Stomach smooth muscle (tissue), 2 donors: ENCODE measurements around the gene SALL3.

Source experiments
- H3K27ac ChIP-seq: one replicate; pipeline ENCODE4 v1.7.0; 2013; ENCODE audit warnings: mild to moderate bottlenecking, low read length, inconsistent platforms
- H3K27me3 ChIP-seq, 2 donors: one replicate each; pipeline ENCODE4 v1.7.0; 2013; ENCODE audit warnings: low read length in 2 of 2; ENCODE audit not compliant: insufficient read depth in 2 of 2, control insufficient read depth in 1 of 2
- H3K36me3 ChIP-seq, 2 donors: one replicate each; pipeline ENCODE4 v1.7.0; 2013; ENCODE audit warnings: low read length in 2 of 2; ENCODE audit not compliant: control insufficient read depth in 2 of 2, insufficient read depth in 2 of 2
- H3K4me1 ChIP-seq: one replicate; pipeline ENCODE4 v1.7.0; 2013; ENCODE audit warnings: low read length; ENCODE audit not compliant: control insufficient read depth, insufficient read depth
- H3K4me3 ChIP-seq, 2 donors: one replicate each; pipeline ENCODE4 v1.7.0; 2013; ENCODE audit warnings: low read length in 2 of 2
- H3K9ac ChIP-seq, 2 donors: one replicate each; pipeline ENCODE4 v1.7.0; 2013; ENCODE audit warnings: low read length in 2 of 2, mild to moderate bottlenecking in 1 of 2
- H3K9me3 ChIP-seq, 2 donors: one replicate each; pipeline ENCODE4 v1.7.0; 2013; ENCODE audit warnings: low read length in 2 of 2; ENCODE audit not compliant: control insufficient read depth in 2 of 2
- donor health status: healthy.
- donor health status: Pancreatic carcinoma.

Gene SALL3

DNA sequence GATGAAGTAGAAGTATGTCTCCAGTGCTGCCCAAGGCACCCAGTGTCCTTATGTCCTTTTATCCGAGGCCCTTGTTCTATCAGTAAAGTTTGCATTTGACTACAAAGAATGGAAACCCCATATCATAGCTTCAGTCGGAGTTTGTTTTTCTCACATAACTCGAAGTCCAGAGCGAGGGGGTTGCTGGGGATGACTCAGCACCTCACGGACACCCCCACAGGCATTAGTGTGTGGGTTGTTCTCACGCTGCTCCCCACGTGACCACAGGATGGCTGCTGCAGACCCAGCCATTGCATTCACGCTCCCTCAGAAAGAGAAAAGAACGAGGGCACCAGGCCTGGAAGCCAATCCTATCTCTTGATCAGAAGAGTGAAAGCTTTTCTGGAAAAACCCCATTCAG, 27.8 kb downstream of the SALL3 start:
- peaks cover 6 to 10% of the 10 kb centered on the region in 2 donors for H3K27me3 ChIP-seq
- H3K4me3 ChIP-seq: no peak overlapping the region
- peaks cover 0 to 2% of the 10 kb centered on the region in 2 donors for H3K9me3 ChIP-seq
- H3K4me1 ChIP-seq: no peaks in the 10 kb centered on the region
- H3K27ac ChIP-seq: no peak overlapping the region
- no peaks in the 10 kb centered on the region for H3K36me3 ChIP-seq
- H3K9ac ChIP-seq: no peak overlapping the region

DNA sequence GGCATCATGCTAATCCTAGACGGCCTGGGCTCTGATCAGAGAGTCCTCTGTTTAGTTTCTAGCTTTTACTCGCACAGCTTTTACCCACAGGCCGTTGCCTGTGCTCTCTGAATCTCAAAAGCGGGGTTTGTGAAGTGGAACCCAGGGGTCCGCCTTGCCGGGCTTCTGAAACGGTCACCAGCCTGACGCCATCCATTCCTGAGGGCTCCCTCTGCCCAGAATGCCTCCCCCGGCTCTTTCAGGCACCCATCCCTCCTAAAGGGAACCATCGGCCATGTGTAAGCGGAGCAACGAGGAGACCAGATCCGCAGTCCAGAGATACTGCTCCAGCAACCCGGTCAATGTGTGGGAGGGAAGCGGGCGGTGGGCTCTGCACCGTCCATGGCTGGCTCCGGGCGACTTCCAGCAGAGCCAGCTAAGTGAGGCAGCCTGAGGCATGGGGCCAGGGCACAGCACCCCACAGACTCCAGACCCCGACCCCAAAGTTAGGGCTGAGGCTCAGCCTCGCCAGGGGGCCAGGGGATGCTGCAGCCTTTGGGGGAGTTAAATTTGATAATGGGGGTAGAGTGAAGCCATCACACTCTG, 28.8 kb downstream of the SALL3 start:
- Histone ChIP-seq H3K4me1 (no peaks in the 10 kb centered on the region), H3K27ac (no peak overlapping the region), H3K9me3 (peaks cover 0 to 2% of the 10 kb centered on the region in 2 donors), H3K9ac (no peak overlapping the region), H3K4me3 (no peak overlapping the region), H3K27me3 (peaks cover 6 to 10% of the 10 kb centered on the region in 2 donors), H3K36me3 (no peaks in the 10 kb centered on the region)

DNA sequence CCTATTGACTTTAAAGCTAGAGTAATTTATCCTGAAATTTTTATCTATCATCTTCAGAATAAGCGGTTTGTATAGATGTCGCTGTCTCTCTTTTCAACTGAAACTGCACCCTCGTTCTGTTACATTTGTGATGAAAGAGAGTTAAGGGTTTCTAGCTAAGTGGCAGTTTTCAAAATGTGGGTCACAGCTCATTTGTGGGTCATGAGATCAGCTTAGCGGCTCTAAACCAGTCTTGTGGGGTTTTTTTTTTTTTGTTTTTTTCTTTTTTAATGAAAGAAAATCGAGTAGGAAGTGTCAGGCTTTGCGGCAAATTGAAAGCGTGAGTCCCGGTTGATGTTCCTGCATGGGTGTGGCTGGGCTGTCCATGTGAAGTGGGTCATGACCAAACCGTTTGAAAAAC, 31.2 kb downstream of the SALL3 start:
- Histone ChIP-seq H3K4me1 (no peaks in the 10 kb centered on the region), H3K4me3 (no peak overlapping the region), H3K27ac (no peak overlapping the region), H3K36me3 (no peaks in the 10 kb centered on the region), H3K27me3 (peaks cover 3 to 6% of the 10 kb centered on the region in 2 donors), H3K9me3 (peaks cover 0 to 2% of the 10 kb centered on the region in 2 donors), H3K9ac (no peak overlapping the region)

DNA sequence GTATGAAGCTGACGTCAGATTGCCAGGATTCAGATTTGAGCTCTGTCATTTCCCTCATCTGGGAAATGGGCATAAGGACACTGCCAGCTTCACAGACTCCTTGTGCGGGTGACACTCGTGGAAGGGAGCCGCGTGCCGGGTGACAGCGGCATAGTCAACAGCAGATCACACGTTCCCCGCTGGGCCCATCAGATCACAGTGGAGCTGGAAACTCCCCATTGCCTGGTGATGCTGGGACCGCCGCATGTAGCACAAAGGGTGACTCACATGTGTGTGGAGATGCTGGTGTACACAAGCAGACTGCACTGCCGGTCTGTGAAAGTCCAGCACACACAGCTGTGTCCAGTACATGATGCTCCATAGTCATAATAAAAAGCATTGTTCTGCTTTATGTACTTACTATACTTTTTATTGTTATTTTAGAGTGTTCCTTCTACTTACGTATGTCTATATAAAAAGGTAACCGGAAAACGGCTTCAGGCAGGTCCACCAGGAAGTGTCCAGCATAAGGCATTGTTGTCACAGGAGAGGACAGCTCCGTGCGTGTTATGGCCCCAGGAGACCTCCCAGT, 31.8 kb downstream of the SALL3 start:
- Histone ChIP-seq H3K4me3 (no peak overlapping the region), H3K9me3 (peaks cover 0 to 2% of the 10 kb centered on the region in 2 donors), H3K4me1 (no peaks in the 10 kb centered on the region), H3K36me3 (no peaks in the 10 kb centered on the region), H3K27ac (no peak overlapping the region), H3K27me3 (peaks cover under 1 to 5% of the 10 kb centered on the region in 2 donors), H3K9ac (no peak overlapping the region)

DNA sequence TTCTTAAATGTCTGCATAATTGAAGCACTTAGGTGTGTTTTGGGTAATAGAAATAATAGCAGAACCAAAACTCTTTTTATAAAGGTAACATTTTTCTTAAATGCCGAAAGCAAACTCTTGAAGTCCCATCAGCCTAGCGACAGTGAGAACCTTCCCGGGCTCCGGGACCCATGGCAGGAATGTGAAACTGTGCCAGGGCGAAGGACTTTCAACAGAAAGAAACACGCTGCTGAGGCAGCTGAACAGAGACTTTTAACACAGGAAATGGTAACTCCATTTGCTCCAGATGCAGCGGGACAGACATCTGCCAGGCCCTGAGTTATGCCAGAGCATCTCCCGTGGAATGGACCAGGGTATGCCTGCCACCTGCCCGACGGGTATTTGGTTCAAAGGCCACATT, 34.3 kb downstream of the SALL3 start:
- Histone ChIP-seq H3K36me3 (no peaks in the 10 kb centered on the region), H3K9me3 (no peaks in the 10 kb centered on the region), H3K4me1 (no peaks in the 10 kb centered on the region), H3K27ac (no peak overlapping the region), H3K27me3 (peaks cover 4 to 8% of the 10 kb centered on the region in 2 donors), H3K4me3 (no peak overlapping the region), H3K9ac (no peak overlapping the region)

DNA sequence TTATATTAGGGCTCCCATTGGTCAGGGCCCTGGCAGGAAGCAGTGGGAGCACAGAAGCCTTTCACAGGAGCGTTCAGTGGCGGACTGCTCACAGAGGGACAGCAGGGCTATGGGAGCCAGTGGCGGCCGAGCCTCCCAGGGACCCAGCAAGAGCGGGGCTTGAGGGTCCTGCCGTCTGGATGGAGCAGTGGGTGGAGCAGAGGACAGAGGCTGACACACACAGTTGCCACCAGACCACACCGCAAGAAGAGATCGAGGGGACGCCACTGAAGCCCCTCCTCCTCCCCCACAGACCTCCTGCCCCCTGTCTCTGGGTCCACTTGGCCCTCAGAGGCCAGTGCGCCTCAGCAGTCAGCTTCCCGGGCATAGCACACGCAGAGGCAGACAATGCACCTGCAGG, 39.3 kb downstream of the SALL3 start:
- H3K4me3 ChIP-seq: no peak overlapping the region
- H3K36me3 ChIP-seq: no peaks in the 10 kb centered on the region
- H3K9ac ChIP-seq: no peak overlapping the region
- H3K27ac ChIP-seq: no peak overlapping the region
- no peaks in the 10 kb centered on the region for H3K4me1 ChIP-seq
- peaks cover 0 to 11% of the 10 kb centered on the region in 2 donors for H3K27me3 ChIP-seq
- H3K9me3 ChIP-seq: peaks cover 0 to 11% of the 10 kb centered on the region in 2 donors

DNA sequence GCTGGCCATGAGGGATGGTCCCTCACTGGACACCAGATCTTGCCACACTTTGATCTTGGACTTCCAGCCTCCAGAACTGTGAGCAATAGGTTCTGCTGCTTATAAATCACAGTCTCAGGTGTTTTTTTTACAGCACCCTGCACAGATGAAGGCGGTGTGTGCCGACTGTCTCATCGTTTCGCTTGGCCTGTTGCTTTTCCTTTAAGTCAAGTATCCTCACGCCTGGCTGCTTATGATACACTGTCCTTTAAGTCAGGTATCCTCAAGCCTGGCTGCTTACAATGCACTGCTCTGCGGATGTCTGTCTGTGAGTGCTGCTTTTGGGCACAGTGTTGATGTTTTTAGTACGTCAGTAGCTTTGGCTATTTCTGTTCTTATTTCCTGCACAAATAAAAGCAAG, 40.3 kb downstream of the SALL3 start:
- Histone ChIP-seq H3K9ac (no peak overlapping the region), H3K27me3 (peaks cover 0 to 11% of the 10 kb centered on the region in 2 donors), H3K4me3 (no peak overlapping the region), H3K9me3 (peaks cover 0 to 11% of the 10 kb centered on the region in 2 donors), H3K27ac (no peak overlapping the region), H3K36me3 (no peaks in the 10 kb centered on the region), H3K4me1 (no peaks in the 10 kb centered on the region)

DNA sequence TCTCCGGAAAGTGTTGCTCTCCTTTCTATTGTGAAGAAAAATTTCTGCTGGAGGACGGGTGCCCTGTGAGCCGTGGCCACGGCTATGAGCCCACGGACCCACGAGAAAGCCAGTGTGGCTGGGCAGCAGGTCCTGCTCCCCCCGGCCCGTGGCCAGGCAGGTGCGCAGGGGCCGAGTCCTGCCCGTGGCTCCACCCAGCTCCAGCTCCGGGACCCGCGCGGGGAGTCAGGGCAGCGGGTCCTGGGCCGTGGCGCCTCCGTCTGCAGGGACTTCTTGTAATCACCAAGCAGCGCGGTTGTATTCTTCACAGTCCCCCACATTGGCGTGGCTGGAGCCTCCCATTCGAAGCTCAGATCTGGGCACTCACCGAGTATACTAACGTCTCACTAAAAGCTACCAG, 43.0 kb downstream of the SALL3 start:
- H3K27me3 ChIP-seq: peaks cover 0 to 11% of the 10 kb centered on the region in 2 donors
- H3K27ac ChIP-seq: no peak overlapping the region
- H3K4me1 ChIP-seq: no peaks in the 10 kb centered on the region
- H3K9ac ChIP-seq: no peak overlapping the region
- no peaks in the 10 kb centered on the region for H3K36me3 ChIP-seq
- H3K9me3 ChIP-seq: peaks cover 0 to 17% of the 10 kb centered on the region in 2 donors
- no peak overlapping the region for H3K4me3 ChIP-seq

DNA sequence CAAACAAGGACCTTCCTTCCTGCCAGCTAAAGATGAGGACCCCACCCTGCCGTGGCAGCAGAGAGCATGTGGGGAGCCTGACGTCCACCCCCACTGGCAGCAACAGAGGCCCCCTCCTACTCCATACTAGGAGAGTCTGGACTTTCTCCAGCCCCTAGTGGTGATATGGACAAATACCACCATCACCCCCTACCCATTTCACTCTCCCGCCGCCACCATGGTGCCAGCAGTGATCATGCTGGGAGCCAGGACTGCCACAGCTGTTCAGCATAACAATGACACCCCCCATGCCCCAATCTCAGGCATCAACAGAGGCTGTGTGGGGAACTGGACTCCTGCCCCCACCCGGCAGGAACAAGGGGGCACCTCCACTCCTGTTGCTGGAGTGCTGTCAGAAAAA, 46.9 kb downstream of the SALL3 start:
- no peaks in the 10 kb centered on the region for H3K4me1 ChIP-seq
- no peaks in the 10 kb centered on the region for H3K36me3 ChIP-seq
- H3K27ac ChIP-seq: no peak overlapping the region
- H3K4me3 ChIP-seq: no peak overlapping the region
- no peaks in the 10 kb centered on the region for H3K27me3 ChIP-seq
- peaks cover 0 to 18% of the 10 kb centered on the region in 2 donors for H3K9me3 ChIP-seq
- no peak overlapping the region for H3K9ac ChIP-seq

DNA sequence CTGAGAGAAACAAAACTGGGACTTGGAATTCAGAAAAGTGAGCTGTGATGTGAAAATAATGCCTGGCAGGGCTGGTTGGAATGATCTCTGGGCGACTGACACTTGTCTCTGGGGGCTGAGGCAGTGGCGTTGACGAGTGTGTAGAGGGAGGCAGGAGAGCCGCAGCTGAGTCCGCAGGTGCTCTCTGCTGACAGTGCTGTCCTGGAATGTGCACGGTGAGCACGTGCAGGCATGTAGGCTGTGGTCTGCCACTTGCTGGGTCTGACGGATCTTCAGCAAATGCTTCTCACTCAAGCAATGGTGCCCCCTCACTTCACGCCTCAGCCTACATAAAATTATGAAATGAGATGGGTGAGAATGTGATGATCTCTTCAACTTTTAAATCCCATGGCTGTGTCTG, 51.1 kb downstream of the SALL3 start:
- no peaks in the 10 kb centered on the region for H3K4me1 ChIP-seq
- H3K4me3 ChIP-seq: peak overlapping the region in 1 of 2 donors; percentile 4
- no peak overlapping the region for H3K9ac ChIP-seq
- no peaks in the 10 kb centered on the region for H3K27me3 ChIP-seq
- H3K27ac ChIP-seq: no peak overlapping the region
- peaks cover 0 to 9% of the 10 kb centered on the region in 2 donors for H3K9me3 ChIP-seq
- H3K36me3 ChIP-seq: no peaks in the 10 kb centered on the region

DNA sequence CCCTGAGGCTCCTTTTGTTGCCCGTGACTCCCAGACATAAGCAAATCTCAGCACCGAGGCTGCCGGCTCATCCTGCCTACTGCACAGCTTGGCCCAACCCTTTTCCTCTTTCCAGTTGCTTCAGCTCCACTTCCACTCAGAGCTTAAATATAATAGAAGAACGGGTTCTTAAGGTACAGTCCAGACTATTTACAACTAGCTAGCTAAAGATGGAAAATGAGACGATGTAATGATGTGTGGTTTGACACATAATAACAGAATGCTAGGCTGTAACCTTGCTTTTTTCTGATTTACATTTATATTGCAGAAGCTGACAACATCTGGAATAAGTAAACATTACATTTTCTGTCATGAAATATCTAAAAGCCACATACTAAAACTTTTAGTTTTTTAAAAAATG, 62.7 kb downstream of the SALL3 start:
- peaks cover 0 to 7% of the 10 kb centered on the region in 2 donors for H3K27me3 ChIP-seq
- no peak overlapping the region for H3K27ac ChIP-seq
- no peaks in the 10 kb centered on the region for H3K9me3 ChIP-seq
- H3K36me3 ChIP-seq: no peaks in the 10 kb centered on the region
- no peaks in the 10 kb centered on the region for H3K4me1 ChIP-seq
- H3K9ac ChIP-seq: no peak overlapping the region
- no peak overlapping the region for H3K4me3 ChIP-seq
